HG03432 (cell line): ENCODE data around the gene HAPLN3.

Experiments
- ATAC-seq: cut with Tn5 transposase; IDR thresholded peaks from one replicate; pipeline ENCODE4 v1.9.1; 2021; ENCODE audit warnings: mild to moderate bottlenecking, moderate library complexity; ENCODE audit not compliant: unreplicated experiment

Gene HAPLN3

GRCh38 chr15:88864861-88865497 lies 30.4 kb downstream of the HAPLN3 start:
- no peak for ATAC-seq

DNA sequence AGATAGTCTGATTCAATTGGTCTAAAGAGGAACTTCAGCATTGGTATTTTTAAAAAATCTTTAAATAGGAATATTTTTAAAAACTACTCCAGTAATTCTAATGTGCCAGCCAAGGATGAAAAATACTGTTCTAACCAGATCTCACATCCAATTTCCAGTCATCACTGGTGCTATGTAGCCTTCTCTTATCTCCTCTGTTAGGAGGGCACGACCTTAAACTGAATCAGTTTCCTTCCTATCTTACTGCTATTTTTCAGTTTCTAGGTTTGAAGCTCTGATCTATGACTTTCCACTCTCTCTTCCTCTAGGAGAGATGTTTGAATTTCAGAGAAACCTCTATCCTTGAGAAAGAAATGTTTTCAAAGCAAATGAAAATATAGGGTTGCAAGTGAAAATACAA lies 31.9 kb downstream of the HAPLN3 start:
- ATAC-seq = no peak

DNA sequence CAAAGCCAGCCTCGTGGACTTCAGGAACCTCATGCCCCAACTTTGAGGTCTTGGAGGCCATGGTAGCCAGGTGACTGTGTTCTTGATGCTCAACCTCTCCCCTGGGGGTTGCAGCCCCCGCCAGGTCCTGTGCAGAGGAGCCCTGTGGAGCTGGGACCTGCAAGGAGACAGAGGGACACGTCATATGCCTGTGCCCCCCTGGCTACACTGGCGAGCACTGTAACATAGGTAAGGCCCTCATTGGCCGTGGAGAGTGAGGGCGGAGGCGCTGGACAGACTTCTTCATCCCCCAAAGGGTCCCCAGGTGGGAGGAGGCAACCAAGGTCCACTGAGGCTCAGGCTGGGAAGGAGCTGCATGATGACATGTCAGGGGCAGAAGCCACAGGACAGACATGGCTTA lies 35.1 kb downstream of the HAPLN3 start:
- ATAC-seq = no peak

GRCh38 chr15:88859550-88859949 lies 35.8 kb downstream of the HAPLN3 start:
- ATAC-seq = no peak

DNA sequence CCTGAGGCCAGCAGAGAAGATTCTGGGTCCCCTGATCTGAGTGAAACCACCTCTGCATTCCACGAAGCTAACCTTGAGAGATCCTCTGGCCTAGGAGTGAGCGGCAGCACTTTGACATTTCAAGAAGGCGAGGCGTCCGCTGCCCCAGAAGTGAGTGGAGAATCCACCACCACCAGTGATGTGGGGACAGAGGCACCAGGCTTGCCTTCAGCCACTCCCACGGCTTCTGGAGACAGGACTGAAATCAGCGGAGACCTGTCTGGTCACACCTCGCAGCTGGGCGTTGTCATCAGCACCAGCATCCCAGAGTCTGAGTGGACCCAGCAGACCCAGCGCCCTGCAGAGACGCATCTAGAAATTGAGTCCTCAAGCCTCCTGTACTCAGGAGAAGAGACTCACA lies 36.4 kb downstream of the HAPLN3 start:
- no peak for ATAC-seq

- no peak for ATAC-seq
Measured at GRCh38 chr15:88852476-88852875, 42.9 kb downstream of the HAPLN3 start.

DNA sequence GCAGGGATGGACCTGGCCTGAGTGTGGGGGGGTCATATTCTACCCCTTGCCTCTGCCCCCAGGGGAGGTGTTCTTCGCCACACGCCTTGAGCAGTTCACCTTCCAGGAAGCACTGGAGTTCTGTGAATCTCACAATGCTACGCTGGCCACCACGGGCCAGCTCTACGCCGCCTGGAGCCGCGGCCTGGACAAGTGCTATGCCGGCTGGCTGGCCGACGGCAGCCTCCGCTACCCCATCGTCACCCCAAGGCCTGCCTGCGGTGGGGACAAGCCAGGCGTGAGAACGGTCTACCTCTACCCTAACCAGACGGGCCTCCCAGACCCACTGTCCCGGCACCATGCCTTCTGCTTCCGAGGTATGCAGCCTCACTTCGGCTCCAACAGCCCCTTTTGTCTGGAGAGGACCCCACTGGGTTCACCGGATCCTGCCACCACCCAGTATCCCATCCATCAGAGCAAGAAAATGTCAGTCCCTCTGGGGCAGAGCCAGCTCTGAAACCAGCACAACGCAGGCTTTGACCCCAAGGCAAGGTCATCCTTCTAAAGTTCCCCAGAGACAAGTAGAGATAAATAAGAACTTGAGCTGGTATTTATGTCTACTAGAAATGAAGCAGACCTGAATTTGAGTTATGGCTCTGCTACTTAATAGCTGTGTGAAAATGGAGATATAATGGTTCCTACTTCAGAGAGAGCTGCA lies 45.8 kb downstream of the HAPLN3 start:
- no peak for ATAC-seq

DNA sequence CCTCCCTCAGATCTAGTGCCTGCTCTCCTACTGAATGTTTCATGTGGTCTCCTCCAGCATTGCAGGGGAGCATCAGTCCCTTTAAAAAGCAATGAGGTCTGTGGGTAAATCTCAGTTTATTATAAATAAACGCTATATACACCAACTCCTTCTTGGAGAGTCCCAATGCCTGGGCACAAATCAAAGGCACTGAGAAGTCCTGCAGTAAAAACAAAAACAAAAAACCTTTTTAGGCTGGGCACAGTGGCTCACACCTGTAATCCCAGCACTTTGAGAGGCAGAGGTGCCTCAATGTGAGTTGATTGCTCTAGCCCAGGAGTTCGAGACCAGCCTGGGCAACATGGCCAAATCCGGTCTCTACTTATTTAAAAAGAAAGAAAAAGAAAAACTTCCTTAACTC lies 47.1 kb downstream of the HAPLN3 start:
- no peak for ATAC-seq

- no peak for ATAC-seq
Measured at GRCh38 chr15:88847144-88847543, 48.2 kb downstream of the HAPLN3 start.

DNA sequence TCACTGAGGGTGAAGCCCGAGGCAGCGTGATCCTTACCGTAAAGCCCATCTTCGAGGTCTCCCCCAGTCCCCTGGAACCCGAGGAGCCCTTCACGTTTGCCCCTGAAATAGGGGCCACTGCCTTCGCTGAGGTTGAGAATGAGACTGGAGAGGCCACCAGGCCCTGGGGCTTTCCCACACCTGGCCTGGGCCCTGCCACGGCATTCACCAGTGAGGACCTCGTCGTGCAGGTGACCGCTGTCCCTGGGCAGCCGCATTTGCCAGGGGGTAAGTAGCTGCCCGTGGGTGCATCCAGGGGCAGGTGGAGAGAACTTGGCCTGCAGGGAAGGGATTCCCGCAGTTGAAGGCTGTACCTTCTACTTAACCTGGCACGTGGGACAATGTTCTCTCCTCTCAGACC lies 49.7 kb downstream of the HAPLN3 start:
- no peak for ATAC-seq

DNA sequence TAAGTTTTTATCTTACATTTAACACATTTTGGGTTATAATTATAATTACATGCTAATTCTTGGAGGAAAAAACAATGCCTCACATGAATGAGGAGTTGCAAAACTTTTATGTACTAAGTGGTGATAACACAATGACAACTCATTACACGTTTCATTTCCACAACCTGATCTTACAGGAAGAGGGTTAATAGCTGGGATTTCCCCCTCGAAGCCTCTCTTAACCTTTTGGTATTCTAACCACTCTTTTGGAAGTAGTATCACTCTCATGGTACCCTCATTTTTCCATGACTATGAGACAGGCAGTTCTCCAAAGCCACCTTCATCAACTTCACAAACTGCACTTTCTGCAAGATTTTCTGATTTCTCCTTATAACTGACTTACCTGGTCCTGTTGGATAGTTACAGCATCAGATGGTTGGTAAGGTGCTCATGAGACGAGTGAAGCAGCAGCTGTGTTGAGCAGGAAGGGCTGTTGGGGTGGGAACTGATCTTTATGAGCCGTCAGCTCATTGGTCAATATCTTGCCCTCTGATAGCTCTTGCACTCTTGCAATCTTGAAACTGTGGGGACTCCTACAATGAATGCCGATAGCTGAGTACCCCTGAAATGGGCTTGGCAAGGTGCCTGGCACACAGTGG lies 50.5 kb downstream of the HAPLN3 start:
- no peak for ATAC-seq

- ATAC-seq = no peak
Measured at GRCh38 chr15:88843334-88843733, 52.0 kb downstream of the HAPLN3 start.

DNA sequence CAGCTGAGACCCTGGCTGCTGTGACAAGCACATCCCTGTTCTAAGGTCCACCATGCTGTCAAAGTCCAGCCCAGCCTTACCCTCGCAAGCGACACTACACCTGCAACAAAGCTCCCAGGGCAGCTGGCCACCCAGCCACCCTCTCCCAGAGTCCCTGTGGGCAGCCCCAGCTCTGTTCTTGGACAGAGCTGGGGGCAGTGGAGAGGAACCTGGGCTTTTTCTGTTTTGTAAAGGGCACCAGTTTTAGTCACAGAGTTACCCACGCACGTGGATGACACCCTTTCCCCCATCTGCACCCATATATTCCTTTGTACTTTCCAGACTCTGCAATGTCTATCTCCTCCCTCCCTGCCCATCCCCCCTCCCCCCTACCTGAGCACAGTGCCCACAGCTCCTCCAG lies 53.2 kb downstream of the HAPLN3 start:
- ATAC-seq = no peak

GRCh38 chr15:88841236-88841635 lies 54.1 kb downstream of the HAPLN3 start:
- ATAC-seq = no peak

DNA sequence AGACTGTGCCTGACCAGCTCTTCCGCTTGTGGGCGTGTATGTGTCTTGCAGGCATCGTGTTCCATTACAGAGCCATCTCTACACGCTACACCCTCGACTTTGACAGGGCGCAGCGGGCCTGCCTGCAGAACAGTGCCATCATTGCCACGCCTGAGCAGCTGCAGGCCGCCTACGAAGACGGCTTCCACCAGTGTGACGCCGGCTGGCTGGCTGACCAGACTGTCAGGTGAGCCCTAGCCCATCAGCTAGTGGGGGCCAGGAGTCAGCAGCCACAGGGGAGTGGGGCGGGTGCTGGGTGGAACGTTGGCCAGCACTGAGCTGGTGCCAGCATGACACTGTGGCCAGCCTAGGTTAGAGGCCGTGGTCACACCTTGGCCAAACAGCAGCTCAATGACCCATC lies 55.4 kb downstream of the HAPLN3 start:
- ATAC-seq = no peak

DNA sequence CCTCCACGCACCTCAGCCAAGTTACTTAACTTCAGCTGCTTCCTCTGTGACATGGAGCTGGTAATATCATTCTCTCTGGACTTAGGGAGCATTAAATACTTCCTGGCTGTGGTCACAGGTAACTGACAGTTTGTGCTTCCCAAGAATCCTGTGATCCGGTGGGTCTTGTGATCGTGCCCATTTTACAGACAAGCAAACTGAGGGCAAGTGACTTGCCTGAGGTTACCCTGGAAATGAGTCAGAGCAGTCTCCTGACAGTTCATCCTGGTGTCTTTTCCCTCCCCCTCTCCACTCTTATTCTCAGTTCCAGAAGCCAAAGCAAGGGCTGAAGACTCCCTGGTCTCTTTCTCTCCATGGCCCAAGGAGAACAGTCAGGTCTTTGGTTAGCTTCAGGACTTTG lies 56.2 kb downstream of the HAPLN3 start:
- no peak for ATAC-seq

- no peak for ATAC-seq
Measured at GRCh38 chr15:88838667-88839066, 56.7 kb downstream of the HAPLN3 start.

DNA sequence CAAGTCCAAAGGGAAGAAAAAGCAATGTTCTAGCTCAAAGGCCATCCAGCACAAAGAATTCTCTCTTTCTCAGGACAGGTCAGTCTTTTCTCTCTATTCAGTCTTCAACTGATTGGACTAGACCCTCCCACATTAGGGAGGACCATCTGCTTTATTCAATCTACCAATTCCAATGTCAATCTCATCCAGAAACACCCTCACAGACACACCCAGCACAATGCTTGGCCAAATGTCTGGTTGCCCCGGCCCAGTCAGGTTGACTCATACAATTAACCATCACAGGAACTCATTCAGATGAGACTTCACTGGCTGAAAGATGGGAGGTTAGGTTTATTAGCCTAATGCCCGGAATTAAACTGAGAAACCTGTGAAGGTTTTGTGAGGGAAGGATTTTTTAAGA lies 59.7 kb downstream of the HAPLN3 start:
- ATAC-seq = no peak

- ATAC-seq = no peak
Measured at GRCh38 chr15:88835119-88835518, 60.2 kb downstream of the HAPLN3 start.

DNA sequence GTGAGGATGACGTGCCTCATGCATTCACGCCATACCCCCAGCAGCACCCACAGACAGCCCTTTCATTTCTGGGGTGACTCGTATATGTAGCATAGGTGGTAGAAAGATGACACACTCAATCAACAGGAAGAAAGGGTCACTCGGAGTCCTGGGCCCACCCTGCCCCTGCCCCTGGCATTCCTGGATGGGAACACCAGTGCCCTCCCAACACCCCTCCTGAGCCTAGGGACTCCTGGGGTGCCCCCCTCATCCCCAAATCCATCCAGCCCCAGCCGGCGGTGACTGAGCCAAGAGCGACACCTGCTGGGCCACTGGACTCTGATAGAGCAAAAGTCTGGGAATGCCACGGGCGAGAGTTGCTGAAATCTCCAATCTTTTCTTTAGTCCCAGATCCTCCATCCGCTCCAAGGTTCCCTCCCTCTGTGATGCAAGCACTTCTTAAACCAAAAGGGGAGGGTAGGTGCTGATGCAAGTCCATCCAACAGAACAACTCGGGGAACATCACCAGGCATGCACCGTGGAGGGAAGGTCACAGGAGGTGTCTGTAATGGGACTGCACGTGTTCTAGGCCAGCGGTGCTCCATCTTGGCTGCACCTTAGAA lies 61.0 kb downstream of the HAPLN3 start:
- ATAC-seq = no peak

DNA sequence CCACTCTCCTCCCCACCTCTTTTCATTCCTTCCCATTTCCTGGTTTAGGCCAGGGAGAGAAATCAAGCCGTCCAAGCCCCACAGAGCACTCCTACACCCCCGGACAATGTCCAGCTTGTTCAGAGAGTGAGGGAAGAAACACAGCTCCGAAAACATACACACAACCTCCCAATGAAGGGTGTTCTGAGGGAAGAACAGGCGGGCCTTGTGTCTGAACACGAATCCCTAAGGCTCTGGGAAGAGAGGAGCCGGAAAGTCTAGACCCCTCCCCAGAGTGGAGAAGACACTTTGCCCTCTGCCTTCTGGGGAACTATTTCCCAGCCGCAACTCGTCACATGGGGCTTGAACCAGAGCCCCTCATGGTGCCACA lies 61.6 kb downstream of the HAPLN3 start:
- no peak for ATAC-seq
